ENCODE measurements around the gene C1orf174.
"Not testable (repeated sequence)": the region's sequence is repeated elsewhere in the genome, so short reads cannot be mapped to it uniquely, and the experiment has no call there.

The C1orf174 gene

DNA sequence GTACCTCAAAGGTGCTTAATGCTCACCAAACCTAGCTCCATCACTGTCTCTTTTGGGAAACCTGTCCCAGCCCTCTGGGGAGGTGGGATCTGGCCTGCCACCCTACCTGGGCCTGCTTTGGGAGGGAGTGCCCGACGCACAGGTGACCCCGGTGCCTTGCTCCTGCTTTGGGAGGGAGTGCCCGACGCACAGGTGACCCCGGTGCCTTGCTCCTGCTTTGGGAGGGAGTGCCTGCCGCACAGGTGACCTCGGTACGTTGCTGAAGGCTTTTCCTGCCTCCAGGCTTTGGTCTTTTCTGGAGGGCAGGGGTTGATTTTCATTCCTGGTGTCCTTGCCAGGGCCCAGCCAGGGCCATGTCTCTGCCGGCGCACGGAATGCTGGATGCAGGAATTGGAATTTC is 25.2 kb upstream of the C1orf174 start:
- no peak for DNase-seq

DNA sequence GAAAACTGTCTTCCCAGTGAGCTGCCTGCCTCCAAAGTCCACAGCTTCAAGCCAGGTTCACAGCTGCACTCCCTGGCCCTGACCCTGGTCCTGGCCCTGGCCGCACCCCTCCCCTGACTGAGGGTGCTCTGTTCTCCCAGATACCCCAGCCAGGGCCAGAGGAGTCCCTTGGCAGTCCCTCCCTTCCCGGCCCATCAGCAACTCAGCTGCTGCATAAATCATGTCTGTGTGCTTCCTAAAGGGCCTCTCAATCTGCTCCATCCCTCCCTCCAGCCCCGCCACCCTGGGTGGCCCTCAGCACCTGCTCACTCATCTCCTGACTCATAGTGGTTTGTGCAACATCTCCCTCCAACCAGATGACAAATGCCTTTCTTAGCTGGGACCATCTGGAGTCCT is 24.8 kb upstream of the C1orf174 start:
- DNase-seq = peak; percentile 12

DNA sequence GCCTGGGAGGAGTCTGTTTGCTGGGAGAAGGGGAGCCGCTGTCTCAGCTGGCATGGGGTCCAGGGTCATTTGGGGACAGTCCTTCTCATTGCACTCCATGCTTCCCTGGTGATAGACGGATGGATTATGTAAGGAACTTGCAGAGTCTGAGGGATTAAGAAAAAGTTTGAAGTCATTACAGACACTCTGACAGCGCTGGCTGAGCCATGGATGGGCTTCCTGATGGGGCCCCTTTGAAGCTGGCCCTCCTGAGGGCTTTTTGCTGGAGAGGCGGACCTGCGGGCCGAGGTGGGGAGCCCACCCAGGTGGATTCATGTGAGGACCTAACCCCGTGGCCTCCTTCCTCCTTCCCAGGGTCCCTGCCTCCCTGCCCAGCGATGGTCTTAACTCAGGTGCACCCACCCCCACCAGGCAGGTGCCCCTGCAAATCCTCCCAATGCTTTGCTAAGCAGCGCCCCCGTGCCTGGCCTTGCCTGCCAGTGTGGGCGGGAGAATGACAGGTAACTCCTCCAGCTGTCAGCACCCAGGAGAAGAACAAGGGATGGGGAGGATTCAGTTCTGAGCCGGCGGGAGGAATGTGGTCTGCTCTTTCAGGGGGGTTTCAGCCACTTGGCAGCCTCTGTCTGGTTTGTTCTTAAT is 24.2 kb upstream of the C1orf174 start:
- DNase-seq = no peak

DNA sequence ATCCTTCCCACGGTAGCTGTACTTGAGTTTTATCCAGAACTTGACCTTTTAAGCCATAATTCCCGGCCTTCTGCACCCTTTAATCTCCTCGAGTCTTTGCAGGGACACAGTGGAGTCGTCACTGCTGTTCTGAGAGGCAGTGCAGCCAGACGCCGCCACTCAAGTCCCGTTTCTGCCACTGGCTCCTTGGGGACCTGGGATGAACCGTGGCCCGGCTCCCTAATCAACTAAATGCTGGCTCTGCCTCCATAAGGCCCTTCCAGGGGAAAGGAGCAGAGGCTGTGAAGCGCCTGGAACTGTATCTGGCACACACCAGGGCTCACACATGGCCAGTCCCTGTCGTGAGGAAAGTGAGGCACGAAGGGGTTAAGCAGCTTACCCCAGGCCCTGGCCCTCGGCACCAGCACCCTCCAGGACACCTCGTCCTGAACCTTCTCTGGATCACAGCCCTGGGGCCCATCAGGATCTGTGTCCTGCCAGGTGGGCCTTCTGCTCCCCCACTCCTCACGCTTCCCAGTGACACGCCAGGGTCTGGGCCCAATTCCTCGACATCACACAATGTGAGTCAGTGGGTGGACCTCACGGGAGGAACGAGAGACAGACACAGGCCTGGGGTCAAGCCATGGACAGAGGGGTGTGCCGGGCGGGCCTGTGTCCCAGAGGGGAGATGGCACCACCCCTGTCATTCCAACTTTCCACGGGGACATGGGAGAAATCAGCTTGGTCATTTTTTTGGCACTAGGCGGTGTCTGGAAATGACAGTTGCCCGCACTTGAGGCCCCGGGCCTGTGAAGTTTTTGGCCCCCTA is 23.5 kb upstream of the C1orf174 start:
- no peak for DNase-seq

DNA sequence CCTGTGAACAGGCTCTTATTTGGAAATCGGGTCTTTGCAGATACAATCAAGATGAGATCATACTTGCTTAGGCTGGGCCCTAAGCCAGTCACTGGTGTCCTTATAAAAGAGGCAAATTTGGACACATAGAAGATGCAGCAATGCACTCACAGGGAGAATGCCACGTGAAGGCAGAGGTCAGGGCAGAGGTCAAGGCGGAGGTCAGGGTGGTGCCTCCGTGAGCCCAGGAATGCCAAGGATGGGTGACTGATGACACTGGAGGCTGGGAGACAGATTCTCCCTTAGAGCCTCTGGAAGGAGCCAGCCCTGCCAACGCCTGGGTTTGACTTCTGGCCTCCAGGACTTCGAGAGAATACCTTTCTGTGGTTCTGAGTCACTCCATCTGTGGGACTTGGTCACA is 22.8 kb upstream of the C1orf174 start:
- DNase-seq = no peak

DNA sequence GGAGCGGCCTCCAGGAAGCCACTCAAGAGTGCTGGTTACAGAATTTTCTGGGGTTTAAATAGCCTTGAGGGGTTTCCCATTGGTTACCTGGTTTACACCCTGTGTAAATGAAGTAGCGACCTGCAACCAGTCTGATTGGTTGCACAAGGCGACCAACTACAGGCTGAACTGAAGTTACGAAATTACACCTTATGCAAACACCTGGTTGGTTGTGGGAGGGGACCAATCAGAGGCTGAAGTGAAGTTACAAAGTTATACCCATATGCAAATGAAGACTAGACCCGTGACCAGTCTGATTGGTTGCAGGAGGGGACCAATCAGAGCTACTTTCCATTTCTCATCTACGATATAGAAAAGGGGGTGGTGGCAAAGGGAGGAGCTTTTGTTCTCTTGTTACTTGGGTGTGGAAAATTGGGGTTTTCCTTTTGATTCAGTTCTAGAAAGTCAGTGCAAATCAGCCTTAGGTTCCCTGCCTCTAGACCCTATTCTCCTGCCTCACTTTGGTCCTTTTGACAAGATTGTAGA is 22.2 kb upstream of the C1orf174 start:
- no peak for DNase-seq

DNA sequence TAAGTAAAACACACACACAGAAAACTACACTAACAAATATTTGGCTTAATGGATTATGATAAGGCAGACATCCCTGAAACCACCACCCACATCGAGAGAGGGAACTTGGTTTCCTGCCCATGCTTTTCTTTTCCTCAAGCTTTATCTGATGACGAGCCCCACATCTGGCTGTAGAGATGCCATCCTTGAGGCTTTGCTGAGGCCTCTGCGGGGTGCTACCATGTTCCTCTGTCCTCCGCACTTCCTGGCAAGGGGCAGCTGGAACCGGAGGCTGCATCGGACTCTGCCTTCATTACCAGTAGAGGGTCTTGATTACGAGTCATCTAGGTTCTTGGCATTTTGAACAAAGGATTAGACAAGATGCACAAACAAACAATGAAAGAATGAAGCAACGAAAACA is 21.7 kb upstream of the C1orf174 start:
- no peak for DNase-seq

DNA sequence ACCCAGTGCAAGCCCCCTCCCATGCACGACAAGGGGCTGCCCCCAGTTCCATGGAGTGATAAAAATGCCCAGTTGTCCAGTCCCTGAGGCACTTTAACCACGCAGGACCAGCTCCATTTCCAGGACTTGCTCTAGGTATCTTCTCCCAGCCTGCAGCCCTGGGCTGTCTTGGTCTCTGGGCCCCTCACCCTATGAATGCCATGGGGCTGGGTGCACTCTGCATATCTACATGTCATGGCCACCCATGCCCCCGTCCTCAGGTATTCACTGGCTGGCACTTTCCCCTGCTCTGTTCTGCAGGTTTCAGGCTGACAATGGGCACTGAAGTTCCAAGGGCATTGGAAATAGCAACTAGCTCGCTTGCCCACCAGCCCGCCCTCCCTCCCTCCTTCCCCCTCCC is 19.6 kb upstream of the C1orf174 start:
- no peak for DNase-seq

DNA sequence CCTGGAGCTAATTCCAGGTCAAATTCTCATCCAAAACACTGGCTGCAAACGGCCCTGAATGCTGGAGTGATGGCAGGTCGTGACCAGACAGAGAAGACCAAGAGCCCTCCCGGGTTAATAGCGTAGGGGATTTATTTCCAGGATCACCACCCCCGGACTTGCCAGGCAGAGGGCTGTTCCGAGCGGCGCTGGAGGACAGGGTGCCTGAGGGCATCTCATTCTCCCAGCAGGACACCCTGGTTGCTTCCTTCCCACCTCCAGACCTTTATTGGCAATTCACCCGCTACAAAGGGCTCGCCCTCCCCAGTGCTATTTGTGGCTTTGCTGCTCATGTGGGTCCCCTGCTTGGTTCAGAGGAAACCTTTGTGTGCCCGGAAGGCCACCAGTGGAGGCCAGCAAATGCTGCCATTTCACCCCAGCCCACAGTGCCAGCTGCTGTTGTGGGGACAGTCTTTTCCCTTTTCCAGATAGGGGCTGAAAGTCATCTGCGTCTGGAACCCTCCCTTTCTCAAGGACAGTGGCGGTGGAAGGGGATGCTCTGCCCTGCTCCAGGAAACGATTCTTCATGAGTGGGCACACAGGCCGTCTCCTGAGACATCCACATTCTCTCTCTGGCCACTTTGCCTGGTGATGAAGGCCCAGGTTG is 19.0 kb upstream of the C1orf174 start:
- no peak for DNase-seq

DNA sequence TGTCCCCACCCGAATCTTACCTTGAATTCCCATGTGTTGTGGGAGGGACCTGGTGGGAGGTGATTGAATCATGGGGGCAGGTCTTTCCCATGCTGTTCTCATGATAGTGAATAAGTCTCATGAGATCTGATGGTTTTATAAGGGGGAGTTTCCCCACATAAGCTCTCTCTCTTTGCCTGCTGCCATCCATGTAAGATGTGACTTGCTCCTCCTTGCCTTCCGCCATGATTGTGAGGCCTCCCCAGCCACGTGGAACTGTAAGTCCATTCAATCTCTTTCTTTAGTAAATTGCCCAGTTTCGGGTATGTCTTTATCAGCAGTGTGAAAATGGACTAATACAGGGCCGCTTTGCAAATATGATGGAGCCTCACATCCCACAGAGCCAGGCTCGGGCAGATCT is 18.3 kb upstream of the C1orf174 start:
- DNase-seq = not testable (repeated sequence)

DNA sequence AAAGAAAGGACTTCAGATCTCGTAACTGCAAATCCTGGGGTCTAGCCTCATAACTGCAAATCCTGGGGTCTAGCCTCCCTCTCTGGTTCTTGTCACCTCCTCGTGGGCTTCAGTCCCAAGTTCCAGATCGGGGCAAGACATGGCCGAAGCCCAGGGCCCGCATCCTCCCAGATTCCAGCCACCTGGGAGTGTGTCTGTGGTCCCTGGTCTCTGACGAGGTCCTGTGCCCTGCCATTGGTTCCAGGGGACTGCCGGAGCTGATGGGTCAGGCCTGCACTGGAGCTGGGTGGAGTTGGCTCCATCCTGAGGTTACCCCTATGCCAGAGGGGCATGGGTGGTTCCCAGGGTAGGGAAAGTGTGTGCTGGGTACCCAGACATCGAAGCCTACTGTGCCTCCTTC is 17.7 kb upstream of the C1orf174 start:
- DNase-seq = no peak

DNA sequence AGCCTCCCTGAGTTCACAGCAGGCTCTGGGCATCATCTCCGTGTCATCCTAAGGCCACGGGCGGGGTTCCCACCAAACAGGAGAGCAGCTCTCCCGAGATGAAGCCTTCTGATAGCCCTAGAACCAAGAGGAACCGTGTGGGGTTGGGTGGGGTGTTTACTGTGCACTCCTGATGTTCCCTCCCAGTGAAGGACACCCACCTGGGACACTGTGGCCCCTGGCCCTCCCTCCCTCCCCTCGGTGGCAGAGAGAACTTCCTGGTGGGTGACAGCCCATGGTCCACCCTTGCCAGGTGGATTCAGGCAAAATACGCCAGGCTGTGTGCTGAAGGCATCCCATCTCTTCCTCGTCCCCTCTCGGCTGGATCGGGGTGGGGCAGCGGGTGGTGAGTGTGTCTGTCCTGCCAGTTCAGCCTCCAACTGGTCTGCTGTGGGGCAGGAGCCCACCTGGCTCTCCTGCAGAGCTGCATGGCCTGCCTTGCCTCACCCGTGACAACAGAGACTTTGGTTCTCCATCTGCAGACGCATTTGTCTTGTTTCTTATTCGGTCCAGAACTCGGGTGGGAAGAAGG is 15.6 kb upstream of the C1orf174 start:
- DNase-seq = no peak

DNA sequence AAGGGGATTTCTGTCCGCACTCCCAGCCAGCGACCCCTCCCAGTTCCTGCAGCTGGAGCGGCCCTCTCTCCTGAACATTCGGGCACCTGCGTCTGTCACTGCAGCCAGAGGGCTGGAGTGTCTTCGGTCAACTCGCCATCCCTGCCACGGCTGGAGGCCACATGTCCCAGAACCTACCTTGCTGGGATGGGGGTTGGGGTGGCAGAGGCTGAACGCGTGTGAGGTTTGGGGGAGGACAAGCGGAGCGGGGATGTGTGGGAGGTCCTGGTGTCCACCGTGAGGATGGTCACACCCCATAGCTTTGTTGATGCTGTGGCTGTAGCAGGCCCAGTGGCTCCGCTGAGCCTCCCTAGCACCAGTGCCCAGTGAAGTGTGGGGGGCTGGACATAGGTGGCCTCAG is 14.8 kb upstream of the C1orf174 start:
- no peak for DNase-seq

DNA sequence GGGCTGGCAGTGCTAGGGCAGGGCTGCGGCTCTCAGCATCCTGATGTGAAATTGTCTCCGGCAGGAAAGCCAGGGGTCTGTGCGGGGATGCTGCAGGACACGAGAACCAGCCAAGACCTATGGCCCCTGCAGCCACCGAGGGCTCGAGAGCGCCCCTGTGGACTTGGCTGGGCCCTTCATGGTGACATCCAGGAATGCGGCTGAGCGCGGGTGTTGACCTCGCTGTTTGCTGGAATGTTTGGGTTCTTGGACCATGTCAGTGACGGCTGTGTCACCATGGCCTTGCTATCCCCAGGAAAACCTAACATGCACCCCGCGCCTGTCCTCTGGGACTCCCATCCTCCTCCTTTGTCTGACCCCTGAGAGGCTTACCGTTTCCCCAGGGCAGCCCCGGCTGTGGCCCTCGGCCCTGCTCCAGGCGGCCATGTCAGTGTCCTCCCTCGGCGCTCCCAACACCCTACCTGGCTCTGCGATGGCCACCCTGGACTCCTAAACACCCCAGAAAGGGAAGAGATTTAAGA is 14.3 kb upstream of the C1orf174 start:
- no peak for DNase-seq

DNA sequence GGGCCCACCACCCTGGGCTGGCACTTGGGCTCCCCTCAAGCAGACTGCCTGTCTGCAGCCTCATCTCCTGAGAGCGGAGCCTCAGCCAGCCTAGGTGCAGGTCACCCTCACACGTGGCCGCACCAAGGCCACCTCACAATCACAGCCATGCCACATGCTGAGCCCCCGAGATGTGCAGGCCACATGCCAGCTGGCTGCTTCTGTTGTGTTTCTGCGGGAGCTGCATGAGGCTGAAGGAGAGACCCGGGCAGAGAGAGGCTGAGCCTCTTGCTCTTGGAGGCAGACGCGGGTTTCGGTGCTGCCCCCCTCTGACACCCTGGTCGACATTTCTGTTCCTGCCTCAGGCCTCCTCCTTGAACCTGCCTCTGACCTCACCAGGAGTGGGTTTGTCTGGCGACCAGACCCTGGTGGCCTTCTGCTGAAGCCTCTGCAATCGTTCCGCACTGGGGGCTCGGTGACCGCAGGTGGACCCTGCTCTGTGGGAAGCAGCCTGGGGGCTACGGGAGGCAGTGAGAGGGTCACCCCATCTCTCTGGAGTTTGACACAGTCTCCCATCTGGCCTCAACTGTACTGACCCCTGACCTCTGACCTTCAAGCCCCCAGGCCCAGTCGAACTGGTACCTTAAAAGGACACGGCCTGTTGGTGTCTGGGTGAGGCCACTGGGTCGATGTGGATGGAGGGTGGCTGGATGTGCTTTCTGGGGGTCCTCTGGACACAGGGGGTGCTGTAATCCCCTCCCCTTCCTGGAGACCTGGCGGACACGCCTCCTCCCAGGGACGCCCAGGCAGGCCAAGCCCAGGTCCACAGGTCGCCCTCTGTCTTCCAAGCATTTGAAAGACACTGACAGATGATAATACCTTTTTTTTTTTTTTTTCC is 13.0 kb upstream of the C1orf174 start:
- no peak for DNase-seq

DNA sequence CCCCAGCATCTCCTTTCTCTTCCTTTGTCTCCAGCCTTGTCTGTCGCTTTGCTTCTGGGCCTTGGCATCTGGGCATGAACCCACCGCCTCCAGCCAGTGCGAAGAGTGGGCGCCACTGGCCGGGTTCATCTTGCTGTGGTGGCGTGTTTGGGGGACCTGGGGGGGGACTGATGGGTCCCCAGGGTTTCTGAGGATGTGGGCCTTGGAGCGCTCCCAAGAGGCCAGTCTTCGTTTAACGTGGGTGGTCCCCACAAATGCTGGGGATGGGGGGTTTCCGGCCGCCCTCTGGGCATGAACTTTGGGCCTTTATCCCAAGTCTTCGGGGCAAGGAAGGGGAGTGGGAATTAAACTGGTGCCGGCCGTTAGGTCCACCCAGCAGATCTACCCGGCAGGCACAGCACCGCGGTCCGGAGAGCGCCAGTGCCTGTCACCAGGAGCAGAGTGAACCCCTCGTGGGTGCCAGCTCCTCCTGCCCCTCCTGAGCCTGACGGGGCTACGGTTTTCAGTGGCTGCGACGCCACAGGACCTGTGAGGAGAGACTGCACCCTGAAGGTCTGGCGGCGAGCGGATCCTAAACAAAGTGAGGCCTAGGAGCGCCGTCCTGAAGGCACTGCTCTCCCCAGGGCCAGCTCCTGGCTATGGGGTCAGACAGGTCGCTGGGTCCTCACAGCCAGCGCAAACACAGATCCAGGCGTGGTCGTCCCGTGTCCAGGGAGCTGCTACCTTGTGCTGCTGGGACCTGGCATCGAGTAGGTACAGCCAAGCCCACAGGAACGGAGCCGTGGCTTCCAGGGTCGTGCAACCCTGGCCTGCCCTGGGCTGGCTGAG is 12.1 kb upstream of the C1orf174 start:
- DNase-seq = no peak

DNA sequence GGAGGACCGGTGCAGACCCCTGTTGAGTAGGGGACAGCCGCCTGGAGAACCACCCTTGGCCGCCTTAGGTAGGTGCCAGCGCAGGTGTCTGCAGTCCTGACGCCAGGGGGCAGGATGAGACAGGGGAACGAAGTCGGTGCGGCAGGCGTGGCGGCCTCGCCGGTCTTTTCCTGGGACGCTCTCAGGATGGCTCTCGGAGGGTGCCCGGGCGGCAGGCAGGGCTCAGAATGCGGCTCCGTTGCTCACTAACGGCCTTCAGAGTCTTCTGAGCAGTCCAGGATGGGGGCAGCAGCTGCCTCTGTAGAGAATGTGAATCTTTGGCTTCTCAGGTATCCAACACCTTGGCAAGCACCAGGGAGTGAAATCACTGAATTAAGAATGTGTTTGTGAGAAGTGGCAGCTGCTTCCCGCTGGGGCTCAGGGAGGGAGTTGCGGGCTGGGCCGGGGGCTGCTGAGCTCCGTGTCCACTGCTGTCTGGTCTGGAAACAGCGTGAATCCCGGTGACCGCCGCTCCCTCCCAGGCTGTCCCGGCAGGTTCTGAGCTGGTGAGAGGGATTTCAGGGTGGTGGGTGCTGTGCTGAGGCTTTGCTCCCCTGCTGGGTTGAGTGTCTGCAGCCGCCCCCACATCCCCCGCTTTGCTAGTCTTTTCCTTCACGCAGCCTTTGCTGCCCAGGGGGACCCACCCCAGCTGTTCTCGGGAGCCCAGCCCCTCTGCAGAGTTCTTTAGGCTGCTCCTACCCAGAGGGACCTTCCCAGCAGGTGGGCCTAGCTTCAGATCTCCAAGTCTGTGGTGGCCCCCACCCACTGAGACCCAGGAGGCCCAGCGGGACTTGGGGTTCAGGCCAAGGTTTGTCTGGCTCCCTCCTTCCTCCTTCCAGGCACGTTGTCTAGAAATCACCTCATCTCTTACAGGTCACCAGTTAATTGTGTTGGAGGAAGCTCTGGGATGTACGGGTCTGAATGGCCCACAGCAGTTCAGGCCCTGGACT is 11.1 kb upstream of the C1orf174 start:
- DNase-seq = peak; percentile 47

DNA sequence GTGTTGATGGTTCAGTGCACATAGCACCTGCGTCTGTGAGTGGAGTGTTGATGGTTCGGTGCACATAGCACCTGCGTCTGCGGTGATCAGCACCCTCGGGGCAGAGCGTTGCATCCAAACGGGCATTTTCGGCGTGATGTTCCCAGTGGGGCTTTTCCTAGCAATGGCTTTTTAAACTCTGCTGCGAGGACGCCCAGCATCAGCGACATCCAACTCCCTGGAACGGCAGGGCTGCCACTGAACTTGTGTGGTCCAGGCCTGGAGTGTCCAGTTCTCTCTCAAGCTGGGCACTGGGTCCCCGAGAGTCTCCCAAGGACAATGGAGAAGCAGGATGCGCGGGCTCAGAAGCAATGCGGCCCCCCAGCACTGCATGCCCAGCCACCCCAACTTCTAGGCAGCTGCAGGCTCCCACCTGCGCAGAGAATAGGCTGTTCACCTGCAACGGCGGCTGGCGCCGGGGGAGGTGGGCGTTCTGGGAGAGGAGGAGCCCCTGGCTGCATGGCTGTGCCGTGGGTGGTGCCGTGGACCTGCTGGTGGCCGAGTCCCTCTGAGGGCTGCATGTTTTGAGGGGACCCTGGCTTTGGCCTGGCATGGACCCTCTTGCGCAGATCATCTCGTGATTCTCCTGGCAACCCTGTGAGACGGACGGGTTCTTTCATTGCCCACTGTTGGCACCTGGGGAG is 10.1 kb upstream of the C1orf174 start:
- DNase-seq = no peak

DNA sequence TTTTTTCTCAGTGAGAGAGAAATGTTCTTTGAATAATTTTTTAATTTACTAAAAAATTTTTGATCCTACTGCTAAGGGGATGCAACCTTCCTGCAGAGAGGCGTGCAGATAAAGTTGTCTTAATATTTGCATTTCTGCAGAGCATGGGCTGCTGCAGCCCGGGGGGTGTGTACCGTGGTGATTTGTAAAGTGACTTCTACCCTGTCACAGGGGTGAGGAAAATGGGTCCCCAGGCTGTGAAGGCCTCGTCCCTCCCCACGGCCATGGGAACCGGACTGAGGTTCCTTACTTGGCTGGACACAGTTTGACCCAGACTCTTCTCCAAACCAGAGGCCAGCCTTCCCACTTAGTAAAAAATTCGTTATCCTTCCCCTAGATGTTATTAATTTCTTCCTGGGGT is 9.5 kb upstream of the C1orf174 start:
- DNase-seq = no peak

Data from fibroblast of skin of right biceps (primary cell).